Measurements from ENCODE around the gene ZNF638.

ZNF638 gene

DNA sequence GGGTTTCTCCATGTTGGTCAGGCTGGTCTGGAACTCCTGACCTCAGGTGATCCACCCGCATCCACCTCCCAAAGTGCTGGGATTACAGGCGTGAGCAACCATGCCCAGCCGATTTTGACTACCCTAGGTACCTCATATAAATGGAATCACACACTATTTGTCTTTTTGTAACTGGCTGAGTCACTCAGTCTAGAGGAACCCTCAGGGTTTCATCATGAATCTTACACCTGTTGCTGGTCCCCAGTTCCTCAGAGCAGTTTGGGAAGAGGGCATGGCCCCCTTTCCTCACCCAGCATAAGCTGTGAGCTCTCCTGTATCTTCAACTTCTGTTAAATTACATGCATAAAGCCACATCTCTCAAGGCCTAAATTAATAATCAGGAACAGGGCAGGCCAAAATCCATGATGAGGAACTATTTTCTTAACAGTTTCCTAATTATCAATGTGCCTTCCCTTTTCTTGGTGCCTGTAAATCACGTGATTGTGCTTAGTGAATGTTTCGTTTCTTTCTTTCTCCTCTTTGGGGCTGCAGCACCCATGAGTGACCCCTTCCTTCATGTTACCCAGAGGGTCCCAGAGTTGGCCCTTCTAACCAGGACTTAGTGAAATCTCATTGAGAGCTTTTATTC lies 142.6 kb downstream of the ZNF638 start:
- Histone ChIP-seq H3K27ac (ENCODE audit: low read depth, low read length) (peak overlapping the region; percentile 10), H3K9ac (ENCODE audit: low read depth in 1 of 2, low read length in 2 of 2) (no peak overlapping the region), H3K4me1 (ENCODE audit: control insufficient read depth in 1 of 2, insufficient read depth in 2 of 2, low read length in 2 of 2) (no peaks in the 10 kb centered on the region)

DNA sequence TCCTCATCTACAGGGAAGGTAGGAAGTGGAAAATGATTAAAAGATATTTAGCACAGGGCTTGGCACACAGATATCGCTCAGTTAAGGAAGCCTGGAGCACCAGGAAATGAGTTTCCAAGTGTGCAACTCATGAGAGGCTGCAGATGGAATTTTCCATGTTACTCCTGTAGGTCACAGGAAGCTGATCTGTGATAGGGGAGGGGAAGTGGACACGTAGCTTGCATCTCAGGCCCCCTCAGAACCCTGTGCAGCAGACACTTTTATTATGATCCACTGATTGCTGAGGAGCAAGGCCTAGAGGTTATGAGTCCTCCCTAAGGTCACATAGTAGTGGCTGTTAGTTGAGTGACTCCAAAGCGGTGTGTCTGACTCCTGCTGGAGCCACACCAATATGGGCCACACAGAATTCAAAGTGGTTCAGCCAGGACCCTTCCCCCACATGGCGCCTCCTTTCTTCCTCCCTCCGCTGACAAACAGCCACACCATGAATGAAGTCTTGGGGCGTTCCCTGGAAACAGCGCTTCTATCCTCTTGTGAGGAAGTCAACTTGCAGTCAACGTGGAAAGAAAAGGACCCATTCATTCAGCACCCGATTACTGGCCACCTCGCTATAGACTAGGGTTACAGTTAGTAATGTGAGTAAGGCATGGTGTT lies 143.3 kb downstream of the ZNF638 start:
- H3K27ac ChIP-seq (ENCODE audit: low read depth, low read length): no peak overlapping the region
- H3K9ac ChIP-seq (ENCODE audit: low read depth in 1 of 2, low read length in 2 of 2): no peak overlapping the region
- no peak overlapping the region for H3K4me3 ChIP-seq (ENCODE audit: low read depth in 1 of 2, low read length in 2 of 2)
- no peaks in the 10 kb centered on the region for H3K36me3 ChIP-seq (ENCODE audit: control insufficient read depth in 1 of 2, insufficient read depth in 2 of 2, low read length in 2 of 2)
- no peaks in the 10 kb centered on the region for H3K9me3 ChIP-seq (ENCODE audit: control insufficient read depth in 1 of 2, low read length in 2 of 2)
- no peaks in the 10 kb centered on the region for H3K27me3 ChIP-seq (ENCODE audit: control insufficient read depth in 1 of 2, insufficient read depth in 2 of 2, low read length in 2 of 2)
- no peaks in the 10 kb centered on the region for H3K4me1 ChIP-seq (ENCODE audit: control insufficient read depth in 1 of 2, insufficient read depth in 2 of 2, low read length in 2 of 2)

More for the DNA sequence above, 142.6 kb downstream of the ZNF638 start:
- no peaks in the 10 kb centered on the region for H3K9me3 ChIP-seq (ENCODE audit: control insufficient read depth in 1 of 2, low read length in 2 of 2)
- H3K36me3 ChIP-seq (ENCODE audit: control insufficient read depth in 1 of 2, insufficient read depth in 2 of 2, low read length in 2 of 2): no peaks in the 10 kb centered on the region
- no peak overlapping the region for H3K4me3 ChIP-seq (ENCODE audit: low read depth in 1 of 2, low read length in 2 of 2)
- H3K27me3 ChIP-seq (ENCODE audit: control insufficient read depth in 1 of 2, insufficient read depth in 2 of 2, low read length in 2 of 2): peaks cover 2% of the 10 kb centered on the region in 2 donors

DNA sequence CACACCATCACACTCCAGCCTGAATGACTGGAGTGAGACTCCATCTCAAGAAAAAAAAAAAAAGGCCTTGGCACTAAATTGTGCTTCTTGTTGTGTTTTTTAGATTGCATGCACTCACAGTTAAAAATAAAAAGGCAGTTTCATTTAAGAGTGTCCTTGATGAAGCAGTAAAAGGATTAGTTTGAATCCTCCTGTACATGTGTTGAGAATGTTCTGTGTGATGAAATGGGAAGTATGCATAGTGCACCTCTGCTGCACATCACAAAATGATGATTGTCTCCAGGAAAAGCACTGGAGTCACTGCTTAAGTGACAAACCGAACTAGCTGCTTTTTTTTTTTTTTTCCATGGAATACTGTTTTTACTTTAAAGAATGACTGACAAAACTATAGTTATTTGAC lies 144.9 kb downstream of the ZNF638 start:
- H3K36me3 ChIP-seq (ENCODE audit: control insufficient read depth in 1 of 2, insufficient read depth in 2 of 2, low read length in 2 of 2): no peaks in the 10 kb centered on the region
- no peaks in the 10 kb centered on the region for H3K27me3 ChIP-seq (ENCODE audit: control insufficient read depth in 1 of 2, insufficient read depth in 2 of 2, low read length in 2 of 2)
- H3K27ac ChIP-seq (ENCODE audit: low read depth, low read length): no peak overlapping the region
- H3K4me1 ChIP-seq (ENCODE audit: control insufficient read depth in 1 of 2, insufficient read depth in 2 of 2, low read length in 2 of 2): no peaks in the 10 kb centered on the region
- H3K4me3 ChIP-seq (ENCODE audit: low read depth in 1 of 2, low read length in 2 of 2): no peak overlapping the region
- H3K9me3 ChIP-seq (ENCODE audit: control insufficient read depth in 1 of 2, low read length in 2 of 2): no peaks in the 10 kb centered on the region
- H3K9ac ChIP-seq (ENCODE audit: low read depth in 1 of 2, low read length in 2 of 2): no peak overlapping the region

DNA sequence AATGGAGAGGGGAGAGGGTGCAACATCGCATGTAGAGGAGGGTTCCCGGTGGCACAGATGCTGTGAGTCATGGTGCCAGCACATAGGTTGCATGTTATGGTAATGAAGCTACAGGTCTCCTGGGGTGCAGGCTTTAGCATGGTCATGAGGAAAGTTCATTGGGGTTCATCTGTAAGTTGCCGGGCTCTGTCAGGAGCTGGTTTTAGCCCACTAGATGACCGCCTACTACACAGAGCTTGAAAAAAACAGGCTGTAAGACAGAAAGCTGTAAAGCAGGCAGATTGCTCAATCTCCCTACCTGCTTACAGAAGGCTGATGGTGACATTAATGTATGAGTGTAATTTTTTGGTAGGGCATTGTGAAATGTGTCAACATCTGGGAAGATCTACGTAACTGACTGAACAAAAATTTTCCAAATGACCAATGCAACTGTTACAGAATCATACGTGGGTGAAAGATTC lies 145.7 kb downstream of the ZNF638 start:
- no peaks in the 10 kb centered on the region for H3K4me1 ChIP-seq (ENCODE audit: control insufficient read depth in 1 of 2, insufficient read depth in 2 of 2, low read length in 2 of 2)
- H3K27ac ChIP-seq (ENCODE audit: low read depth, low read length): no peak overlapping the region
- no peak overlapping the region for H3K4me3 ChIP-seq (ENCODE audit: low read depth in 1 of 2, low read length in 2 of 2)
- H3K9ac ChIP-seq (ENCODE audit: low read depth in 1 of 2, low read length in 2 of 2): no peak overlapping the region
- no peaks in the 10 kb centered on the region for H3K27me3 ChIP-seq (ENCODE audit: control insufficient read depth in 1 of 2, insufficient read depth in 2 of 2, low read length in 2 of 2)
- H3K36me3 ChIP-seq (ENCODE audit: control insufficient read depth in 1 of 2, insufficient read depth in 2 of 2, low read length in 2 of 2): no peaks in the 10 kb centered on the region
- H3K9me3 ChIP-seq (ENCODE audit: control insufficient read depth in 1 of 2, low read length in 2 of 2): no peaks in the 10 kb centered on the region

DNA sequence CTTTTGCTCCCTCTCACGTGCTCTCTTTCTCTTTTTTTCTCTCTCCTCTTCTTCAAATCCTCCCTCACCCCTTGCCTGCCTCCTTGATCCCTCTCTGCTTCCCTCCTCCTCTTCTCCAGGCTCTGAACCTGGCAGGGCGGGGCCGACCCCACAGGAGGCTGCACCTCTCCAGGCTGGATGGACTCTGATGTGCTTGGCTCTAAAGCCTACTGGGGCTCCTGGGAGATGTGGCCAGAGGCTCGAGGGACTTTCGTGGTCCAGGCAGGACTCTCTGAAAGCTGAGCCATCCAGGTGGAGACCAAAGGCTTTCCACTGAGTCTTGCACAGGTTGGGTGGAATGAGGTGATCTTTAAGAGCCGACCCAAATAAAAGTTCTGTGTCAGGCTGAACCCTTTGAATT lies 147.2 kb downstream of the ZNF638 start:
- no peaks in the 10 kb centered on the region for H3K9me3 ChIP-seq (ENCODE audit: control insufficient read depth in 1 of 2, low read length in 2 of 2)
- no peaks in the 10 kb centered on the region for H3K4me1 ChIP-seq (ENCODE audit: control insufficient read depth in 1 of 2, insufficient read depth in 2 of 2, low read length in 2 of 2)
- no peak overlapping the region for H3K9ac ChIP-seq (ENCODE audit: low read depth in 1 of 2, low read length in 2 of 2)
- H3K4me3 ChIP-seq (ENCODE audit: low read depth in 1 of 2, low read length in 2 of 2): no peak overlapping the region
- no peaks in the 10 kb centered on the region for H3K36me3 ChIP-seq (ENCODE audit: control insufficient read depth in 1 of 2, insufficient read depth in 2 of 2, low read length in 2 of 2)
- no peaks in the 10 kb centered on the region for H3K27me3 ChIP-seq (ENCODE audit: control insufficient read depth in 1 of 2, insufficient read depth in 2 of 2, low read length in 2 of 2)
- H3K27ac ChIP-seq (ENCODE audit: low read depth, low read length): no peak overlapping the region

DNA sequence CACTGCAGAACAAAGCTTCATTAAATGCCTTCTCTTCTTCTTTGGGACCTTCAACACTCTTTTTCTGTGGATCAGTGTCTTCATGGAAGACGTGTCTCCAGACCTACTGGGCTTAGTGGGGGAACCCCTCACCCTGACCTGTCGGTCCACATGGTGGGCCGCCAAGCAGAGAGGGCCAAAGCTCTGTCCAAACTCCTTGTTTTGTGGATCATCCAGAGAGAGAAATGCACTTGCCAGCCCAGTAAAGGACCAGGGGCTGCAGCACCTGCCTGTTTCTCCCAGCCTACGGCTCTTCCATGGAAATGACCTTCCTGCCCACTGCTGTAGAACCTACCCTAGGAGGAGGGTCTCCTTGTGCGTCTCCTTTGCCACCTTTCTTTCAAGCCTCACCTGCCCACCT lies 147.7 kb downstream of the ZNF638 start:
- no peak overlapping the region for H3K4me3 ChIP-seq (ENCODE audit: low read depth in 1 of 2, low read length in 2 of 2)
- no peak overlapping the region for H3K27ac ChIP-seq (ENCODE audit: low read depth, low read length)
- H3K9ac ChIP-seq (ENCODE audit: low read depth in 1 of 2, low read length in 2 of 2): no peak overlapping the region
- H3K36me3 ChIP-seq (ENCODE audit: control insufficient read depth in 1 of 2, insufficient read depth in 2 of 2, low read length in 2 of 2): no peaks in the 10 kb centered on the region
- H3K9me3 ChIP-seq (ENCODE audit: control insufficient read depth in 1 of 2, low read length in 2 of 2): no peaks in the 10 kb centered on the region
- no peaks in the 10 kb centered on the region for H3K4me1 ChIP-seq (ENCODE audit: control insufficient read depth in 1 of 2, insufficient read depth in 2 of 2, low read length in 2 of 2)
- H3K27me3 ChIP-seq (ENCODE audit: control insufficient read depth in 1 of 2, insufficient read depth in 2 of 2, low read length in 2 of 2): no peaks in the 10 kb centered on the region

DNA sequence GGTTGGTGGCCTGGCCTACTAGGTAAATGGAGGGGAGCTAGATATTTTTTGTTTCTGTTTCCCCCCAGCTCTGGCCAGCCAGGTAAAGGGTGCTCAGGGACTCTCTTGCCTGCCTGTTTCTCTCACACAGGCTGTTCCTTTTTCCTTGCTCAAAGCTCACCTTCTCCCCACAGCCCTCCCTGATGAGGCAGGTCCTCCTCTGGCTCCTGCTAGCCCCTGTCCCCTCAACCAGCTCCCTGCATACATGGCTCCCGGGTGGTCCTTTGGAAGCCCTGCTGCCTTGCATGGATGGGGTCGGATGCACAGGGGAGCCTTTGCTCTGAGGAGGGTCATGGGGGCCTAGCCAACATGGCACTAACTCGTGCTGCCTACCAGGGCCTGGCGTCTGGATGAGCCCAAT lies 149.5 kb downstream of the ZNF638 start:
- Histone ChIP-seq H3K27me3 (ENCODE audit: control insufficient read depth in 1 of 2, insufficient read depth in 2 of 2, low read length in 2 of 2) (no peaks in the 10 kb centered on the region), H3K4me3 (ENCODE audit: low read depth in 1 of 2, low read length in 2 of 2) (no peak overlapping the region), H3K9me3 (ENCODE audit: control insufficient read depth in 1 of 2, low read length in 2 of 2) (no peaks in the 10 kb centered on the region), H3K27ac (ENCODE audit: low read depth, low read length) (no peak overlapping the region), H3K4me1 (ENCODE audit: control insufficient read depth in 1 of 2, insufficient read depth in 2 of 2, low read length in 2 of 2) (no peaks in the 10 kb centered on the region), H3K36me3 (ENCODE audit: control insufficient read depth in 1 of 2, insufficient read depth in 2 of 2, low read length in 2 of 2) (no peaks in the 10 kb centered on the region), H3K9ac (ENCODE audit: low read depth in 1 of 2, low read length in 2 of 2) (no peak overlapping the region)

DNA sequence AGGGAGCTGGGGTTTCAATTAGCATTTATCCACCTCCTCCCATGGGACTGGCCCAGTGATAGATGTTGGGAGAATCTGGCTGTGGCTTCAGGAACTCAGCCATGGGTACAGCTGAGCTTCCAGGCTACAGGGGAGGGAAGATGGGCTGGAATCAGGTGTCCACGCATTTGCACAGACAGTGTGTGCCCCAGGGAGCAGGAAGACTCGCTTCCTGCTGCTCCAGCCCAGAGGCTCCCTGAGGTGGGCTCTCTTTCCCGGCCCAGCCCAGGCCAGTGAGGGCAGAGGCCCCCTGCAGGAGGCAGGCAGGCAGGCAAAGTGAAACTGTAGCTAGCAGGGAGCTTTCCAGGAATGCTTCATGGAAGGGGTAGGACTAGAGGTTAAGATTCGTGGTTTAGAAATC lies 150.5 kb downstream of the ZNF638 start:
- H3K27me3 ChIP-seq (ENCODE audit: control insufficient read depth in 1 of 2, insufficient read depth in 2 of 2, low read length in 2 of 2): no peaks in the 10 kb centered on the region
- H3K4me1 ChIP-seq (ENCODE audit: control insufficient read depth in 1 of 2, insufficient read depth in 2 of 2, low read length in 2 of 2): no peaks in the 10 kb centered on the region
- no peaks in the 10 kb centered on the region for H3K36me3 ChIP-seq (ENCODE audit: control insufficient read depth in 1 of 2, insufficient read depth in 2 of 2, low read length in 2 of 2)
- H3K9me3 ChIP-seq (ENCODE audit: control insufficient read depth in 1 of 2, low read length in 2 of 2): no peaks in the 10 kb centered on the region
- no peak overlapping the region for H3K4me3 ChIP-seq (ENCODE audit: low read depth in 1 of 2, low read length in 2 of 2)
- no peak overlapping the region for H3K27ac ChIP-seq (ENCODE audit: low read depth, low read length)
- no peak overlapping the region for H3K9ac ChIP-seq (ENCODE audit: low read depth in 1 of 2, low read length in 2 of 2)

DNA sequence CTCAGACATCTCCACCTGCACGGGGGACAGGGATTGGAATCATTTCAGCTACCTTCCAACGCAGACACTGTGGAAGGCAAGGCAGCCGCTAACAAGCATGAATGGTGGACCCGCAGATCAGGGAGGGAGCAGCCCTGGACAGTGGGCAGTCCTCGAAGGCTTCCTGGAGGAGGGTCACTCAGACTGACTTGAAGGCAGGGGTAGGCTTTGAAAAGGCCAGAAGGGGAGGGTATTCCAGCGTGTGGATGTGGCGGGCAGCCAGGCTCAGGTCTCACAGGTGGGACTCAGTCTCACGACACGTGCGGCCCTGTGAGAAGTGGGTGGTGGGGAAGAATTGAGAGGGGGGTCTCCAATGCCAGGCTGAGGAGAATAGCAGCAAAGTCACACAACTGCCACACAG lies 151.7 kb downstream of the ZNF638 start:
- Histone ChIP-seq H3K36me3 (ENCODE audit: control insufficient read depth in 1 of 2, insufficient read depth in 2 of 2, low read length in 2 of 2) (no peaks in the 10 kb centered on the region), H3K27me3 (ENCODE audit: control insufficient read depth in 1 of 2, insufficient read depth in 2 of 2, low read length in 2 of 2) (no peaks in the 10 kb centered on the region), H3K9ac (ENCODE audit: low read depth in 1 of 2, low read length in 2 of 2) (no peak overlapping the region), H3K9me3 (ENCODE audit: control insufficient read depth in 1 of 2, low read length in 2 of 2) (no peaks in the 10 kb centered on the region), H3K27ac (ENCODE audit: low read depth, low read length) (no peak overlapping the region), H3K4me3 (ENCODE audit: low read depth in 1 of 2, low read length in 2 of 2) (no peak overlapping the region), H3K4me1 (ENCODE audit: control insufficient read depth in 1 of 2, insufficient read depth in 2 of 2, low read length in 2 of 2) (no peaks in the 10 kb centered on the region)

DNA sequence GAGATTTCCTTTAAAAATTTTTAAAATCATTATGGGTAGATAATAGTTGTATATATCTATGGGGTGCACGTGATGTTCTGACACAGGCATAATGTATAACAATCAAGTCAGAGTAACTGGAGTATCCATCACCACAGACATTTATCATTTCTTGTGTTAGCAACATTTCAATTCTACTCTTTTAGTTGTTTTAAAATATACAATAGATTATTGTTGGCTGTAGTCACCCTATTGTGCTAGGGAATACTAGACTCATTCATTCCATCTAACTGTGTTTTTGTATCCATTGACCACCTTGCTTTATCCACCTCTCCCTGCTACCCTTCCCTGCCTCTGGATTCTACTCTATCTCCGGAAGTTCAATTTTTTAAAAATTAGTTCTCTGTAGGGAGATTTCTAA lies 152.8 kb downstream of the ZNF638 start:
- Histone ChIP-seq H3K27me3 (ENCODE audit: control insufficient read depth in 1 of 2, insufficient read depth in 2 of 2, low read length in 2 of 2) (no peaks in the 10 kb centered on the region), H3K4me3 (ENCODE audit: low read depth in 1 of 2, low read length in 2 of 2) (no peak overlapping the region), H3K4me1 (ENCODE audit: control insufficient read depth in 1 of 2, insufficient read depth in 2 of 2, low read length in 2 of 2) (no peaks in the 10 kb centered on the region), H3K9ac (ENCODE audit: low read depth in 1 of 2, low read length in 2 of 2) (no peak overlapping the region), H3K36me3 (ENCODE audit: control insufficient read depth in 1 of 2, insufficient read depth in 2 of 2, low read length in 2 of 2) (no peaks in the 10 kb centered on the region), H3K27ac (ENCODE audit: low read depth, low read length) (no peak overlapping the region), H3K9me3 (ENCODE audit: control insufficient read depth in 1 of 2, low read length in 2 of 2) (no peaks in the 10 kb centered on the region)
